Measurements from ENCODE around the gene CD2AP. TPM values are rescaled to one million over a fixed set of nuclear protein-coding genes. Genes with fewer than 3 reads are reported as not detected.

CD2AP gene
- total and polyA plus RNA-seq, 2 of the 8 experiments (the other 6 are each of a cell fraction or from before 2014, with no cell fraction given), result 8.6 to 75.6 TPM

DNA sequence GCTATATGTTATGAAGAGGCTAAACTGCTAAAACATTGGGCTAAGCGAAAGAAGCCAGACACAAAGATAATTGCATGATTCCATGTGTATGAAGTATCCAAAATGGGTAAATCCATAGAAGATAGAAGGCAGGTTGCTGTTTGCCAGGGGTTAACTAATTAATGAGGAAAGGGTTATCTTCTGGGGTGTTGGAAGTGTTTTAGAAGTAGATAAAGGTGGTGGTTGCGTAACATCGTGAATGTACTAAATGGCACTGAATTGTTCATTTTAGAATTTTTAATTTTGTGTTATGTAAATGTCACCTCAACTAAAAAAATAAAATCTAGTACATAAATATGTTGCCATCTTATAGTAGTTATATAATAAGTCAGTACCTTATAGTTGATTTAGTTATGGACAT is 116.4 kb downstream of the CD2AP start:
- Histone ChIP-seq H3K9me3 (ENCODE audit: insufficient read depth in 2 of 2, low read depth in 1 of 2, low read length in 1 of 2) (no peaks in the 10 kb centered on the region; a peak in 1 of 4 replicates), H3K9ac (replicated peaks in 1 of 4; ENCODE audit: extremely low read depth in 1 of 4, low read depth in 3 of 4, low read length in 3 of 4) (no peak overlapping the region), H4K8ac (ENCODE audit: extremely low read depth, insufficient read depth, low read length) (no peak overlapping the region), H3K14ac (ENCODE audit: insufficient read length) (no peak overlapping the region), H2BK20ac (ENCODE audit: low read length) (no peak overlapping the region), H4K20me1 (replicated peaks in 1 of 2; ENCODE audit: control insufficient read depth in 1 of 2, insufficient read depth in 2 of 2, low read length in 2 of 2) (no peaks in the 10 kb centered on the region), H3K79me2 (ENCODE audit: control insufficient read depth in 1 of 2, insufficient read depth in 2 of 2, low read length in 2 of 2) (no peaks in the 10 kb centered on the region), H4K5ac (ENCODE audit: insufficient read length, low read depth, low read length) (no peak overlapping the region), H3K23ac (ENCODE audit: insufficient read length) (no peak overlapping the region), H3K56ac (replicated peaks; ENCODE audit: insufficient read length, low read depth, low read length) (no peak overlapping the region), H3K36me3 (ENCODE audit: control insufficient read depth in 2 of 4, insufficient read depth in 4 of 4, low read length in 3 of 4) (peaks cover 8 to 52% (median 31%) of the 10 kb centered on the region in 4 experiments), H3K4me2 (ENCODE audit: insufficient read depth in 1 of 2, low read depth in 2 of 2, low read length in 2 of 2) (no peak overlapping the region), H3K27ac (ENCODE audit: low read depth, low read length) (no peak overlapping the region), H2BK12ac (ENCODE audit: low read depth, low read length) (no peak overlapping the region), H3K4ac (replicated peaks; ENCODE audit: insufficient read length, low read depth, low read length) (no peak overlapping the region), H3K18ac (ENCODE audit: extremely low read depth, low read length) (no peak overlapping the region), H3K4me1 (replicated peaks in 1 of 4; ENCODE audit: control insufficient read depth in 3 of 4, insufficient read depth in 4 of 4, low read length in 3 of 4) (no peaks in the 10 kb centered on the region), H4K91ac (replicated peaks; ENCODE audit: insufficient read length, low read length) (no peak overlapping the region), H2AFZ (ENCODE audit: low read length) (no peak overlapping the region), H2BK15ac (ENCODE audit: low read length) (no peak overlapping the region), H3K27me3 (replicated peaks in 1 of 4; ENCODE audit: control insufficient read depth in 3 of 4, extremely low read depth in 1 of 4, insufficient read depth in 3 of 4, low read length in 3 of 4) (no peaks in the 10 kb centered on the region), H3K23me2 (ENCODE audit: low read depth, low read length) (no peaks in the 10 kb centered on the region), H3K79me1 (ENCODE audit: low read depth, low read length) (no peaks in the 10 kb centered on the region), H2AK5ac (ENCODE audit: low read depth, low read length) (no peak overlapping the region), H3K4me3 (ENCODE audit: extremely low read depth in 1 of 4, insufficient read depth in 2 of 4, low read depth in 3 of 4, low read length in 4 of 4) (no peak overlapping the region), H2BK120ac (replicated peaks; ENCODE audit: low read depth, low read length) (no peak overlapping the region), H2BK5ac (ENCODE audit: low read depth, low read length) (no peak overlapping the region)
- FAIRE-seq (no peak), DNase-seq (ENCODE audit: low read depth in 1 of 2, low spot score in 2 of 2) (no peak)
- ChIA-PET CTCF (ENCODE audit: partially characterized antibody) (no interaction called here), POLR2A (ENCODE audit: partially characterized antibody) (no interaction called here)
- 95% methylated on average over 3 of the region's 3 CpGs; no CpG with 5 or more reads in 1 of the 2 experiments for WGBS, 2 experiments (ENCODE audit: extremely low coverage in 1 of 2, insufficient coverage in 1 of 2, insufficient read length in 1 of 2, insufficient replicate concordance in 2 of 2, low coverage in 1 of 2, low lambda C conversion rate in 2 of 2, missing lambda C conversion rate in 1 of 2)
- TF ChIP-seq CEBPB (IDR thresholded peaks at IDR 0.05; ENCODE audit: low read depth, low read length) (peak; percentile 82), ASH2L (IDR thresholded peaks at IDR 0.05; ENCODE audit: low read length) (no peak)
